NCI-H524 treated with DMSO at 0.1 percent for 48 hours (cell line): ENCODE results near the gene SRGAP2C.
"Not testable (repeated sequence)": the region's sequence is repeated elsewhere in the genome, so short reads cannot be mapped to it uniquely, and the experiment has no call there.

ENCODE experiments used
- DNase-seq: peaks from one replicate; lab custom pipeline; 2025; lab: John Stamatoyannopoulos, UW

SRGAP2C gene

GRCh38 chr1:121421490-121421889, 236.7 kb downstream of the SRGAP2C start:
- not testable (repeated sequence) for DNase-seq

DNA sequence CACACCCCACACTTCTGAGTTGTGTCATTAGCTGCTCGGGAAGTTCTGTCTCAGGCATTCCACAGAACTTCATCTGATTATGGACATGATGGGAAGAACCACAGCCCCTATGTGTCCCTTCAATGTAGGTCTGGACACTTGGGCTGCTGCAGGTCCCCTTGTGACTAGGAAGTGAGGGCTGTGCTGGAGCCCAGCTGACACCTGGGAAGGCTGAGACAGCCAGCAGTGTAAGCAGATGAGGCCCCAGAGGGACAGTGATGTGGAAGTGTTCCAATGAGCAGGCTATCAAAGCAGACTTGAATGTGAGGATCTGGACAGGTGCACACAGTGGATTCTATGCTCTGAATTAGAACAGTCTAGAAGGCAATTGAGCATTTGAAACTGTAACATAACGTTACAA, 239.2 kb downstream of the SRGAP2C start:
- not testable (repeated sequence) for DNase-seq

GRCh38 chr1:121433517-121433916, 248.7 kb downstream of the SRGAP2C start:
- not testable (repeated sequence) for DNase-seq

GRCh38 chr1:121438862-121439261, 254.1 kb downstream of the SRGAP2C start:
- DNase-seq, result not testable (repeated sequence)

DNA sequence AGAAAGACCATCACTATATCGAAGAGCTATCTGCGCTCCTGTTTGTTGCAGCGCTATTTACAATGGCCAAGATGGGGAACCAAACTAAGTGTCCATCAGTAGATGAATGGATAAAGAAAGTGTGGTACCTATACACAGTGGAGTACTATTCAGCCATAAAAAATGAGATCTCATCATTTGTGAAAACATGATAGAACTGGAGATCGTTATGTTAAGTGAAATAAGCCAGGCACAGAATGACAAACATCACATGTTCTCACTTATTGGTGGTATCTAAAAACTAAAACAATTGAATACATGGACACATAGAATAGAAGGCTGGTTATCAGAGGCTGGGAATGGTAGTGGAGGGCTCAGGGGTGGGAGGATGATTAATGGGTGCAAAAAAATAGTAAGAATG, 256.2 kb downstream of the SRGAP2C start:
- DNase-seq, result no peak
